NCI-H69 (cell line): Measurements from ENCODE around the gene SPINK4.
A peak's percentile ranks its signal among the peaks of the same experiment; 100 is the strongest.

ENCODE experiments used
- DNase-seq: peaks from one replicate; lab custom pipeline; 2025; lab: John Stamatoyannopoulos, UW

SPINK4 gene

GRCh38 chr9:33229359-33230114, 10.4 kb upstream of the SPINK4 start:
- peak; percentile 96 for DNase-seq

- DNase-seq = no peak
Observed at GRCh38 chr9:33230756-33231622, 9.0 kb upstream of the SPINK4 start.

GRCh38 chr9:33231623-33231942, 8.4 kb upstream of the SPINK4 start:
- no peak for DNase-seq

- DNase-seq = no peak
Observed at GRCh38 chr9:33232815-33233214, 7.2 kb upstream of the SPINK4 start.

GRCh38 chr9:33233626-33234342, 6.2 kb upstream of the SPINK4 start:
- peak; percentile 95 for DNase-seq

GRCh38 chr9:33234511-33235467, 5.2 kb upstream of the SPINK4 start:
- no peak for DNase-seq

GRCh38 chr9:33236571-33236970, 3.4 kb upstream of the SPINK4 start:
- no peak for DNase-seq

GRCh38 chr9:33241298-33241697, 1.3 kb downstream of the SPINK4 start:
- DNase-seq = no peak

GRCh38 chr9:33242609-33243134, 2.7 kb downstream of the SPINK4 start:
- no peak for DNase-seq

GRCh38 chr9:33244137-33244784, 4.3 kb downstream of the SPINK4 start:
- no peak for DNase-seq

GRCh38 chr9:33245341-33245740, 5.4 kb downstream of the SPINK4 start:
- no peak for DNase-seq

GRCh38 chr9:33246269-33246860, 6.4 kb downstream of the SPINK4 start:
- DNase-seq = no peak

- DNase-seq = no peak
Observed at GRCh38 chr9:33248606-33249005, 8.6 kb downstream of the SPINK4 start.

GRCh38 chr9:33249087-33249658, 9.2 kb downstream of the SPINK4 start:
- DNase-seq = peak; percentile 36

GRCh38 chr9:33249983-33250382, 10.0 kb downstream of the SPINK4 start:
- no peak for DNase-seq

GRCh38 chr9:33250458-33250995, 10.6 kb downstream of the SPINK4 start:
- no peak for DNase-seq

- no peak for DNase-seq
Observed at GRCh38 chr9:33254211-33254610, 14.2 kb downstream of the SPINK4 start.

- no peak for DNase-seq
Observed at GRCh38 chr9:33255014-33255413, 15.0 kb downstream of the SPINK4 start.

- no peak for DNase-seq
Observed at GRCh38 chr9:33255471-33255870, 15.5 kb downstream of the SPINK4 start.

GRCh38 chr9:33256236-33256635, 16.3 kb downstream of the SPINK4 start:
- DNase-seq = no peak
